Lower leg skin (tissue), 3 donors: ENCODE measurements around the gene NDUFB8.

ENCODE experiments used
- CTCF ChIP-seq, 3 donors: fragments of 450-650 bp; IDR thresholded peaks; one replicate each; pipeline ENCODE4 v1.5.1; 2016; ENCODE audit warnings: antibody characterized with exemption in 3 of 3, mild to moderate bottlenecking in 3 of 3, moderate library complexity in 2 of 3
- POLR2A ChIP-seq, 2 donors: fragments of 450-650 bp; IDR thresholded peaks; one replicate each; pipeline ENCODE4 v1.6.1; 2016 to 2017; ENCODE audit warnings: antibody characterized with exemption in 2 of 2, mild to moderate bottlenecking in 1 of 2, moderate library complexity in 1 of 2

- TF ChIP-seq CTCF (IDR thresholded peaks at IDR 0.05) = no peak
- no peak for TF ChIP-seq POLR2A (IDR thresholded peaks at IDR 0.05)
Observed at GRCh38 chr10:100487529-100487928, 42.1 kb downstream of the NDUFB8 start.
